Measurements from ENCODE around the gene ADIPOR2. TPM values are rescaled to one million over a fixed set of nuclear protein-coding genes. Genes with fewer than 3 reads are reported as not detected.
A peak's percentile ranks its signal among the peaks of the same experiment; 100 is the strongest.

Gene ADIPOR2
- total RNA-seq, 2 donors from 2014 or later = 19.7 to 23.3 TPM

DNA sequence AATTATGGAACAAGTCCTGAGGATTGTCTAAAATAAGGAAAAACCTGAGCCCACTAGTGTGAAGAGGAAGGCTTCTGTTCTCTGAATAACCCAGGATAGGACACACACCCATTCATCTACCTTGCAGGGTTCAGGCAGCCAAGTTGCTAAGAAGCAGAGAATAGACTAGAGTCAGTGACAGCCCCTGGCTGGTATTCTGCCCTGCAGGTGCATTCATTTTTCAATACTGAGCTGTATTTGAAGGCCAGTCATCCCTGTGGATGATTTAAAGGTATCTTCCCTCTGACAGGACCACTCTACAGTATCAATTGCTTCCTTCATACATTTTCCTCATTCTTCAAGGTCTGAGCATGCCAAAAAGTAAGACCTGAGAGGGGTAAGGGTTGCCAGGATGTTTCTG is 38.9 kb upstream of the ADIPOR2 start:
- H3K9me3 ChIP-seq = no peaks in the 10 kb centered on the region
- no peaks in the 10 kb centered on the region for H3K27me3 ChIP-seq
- no peak for TF ChIP-seq CTCF (IDR thresholded peaks at IDR 0.05)
- H3K27ac ChIP-seq = no peak overlapping the region
- no peak for DNase-seq (ENCODE audit: low spot score)
- no peak overlapping the region for H3K4me3 ChIP-seq
- no peaks in the 10 kb centered on the region for H3K36me3 ChIP-seq
- H3K4me1 ChIP-seq = peaks cover 0 to 23% of the 10 kb centered on the region in 2 donors

- H3K9me3 ChIP-seq = no peaks in the 10 kb centered on the region
- H3K4me3 ChIP-seq = no peak overlapping the region
- peaks cover 0 to 35% of the 10 kb centered on the region in 2 donors for H3K4me1 ChIP-seq
- no peaks in the 10 kb centered on the region for H3K36me3 ChIP-seq
- no peak for TF ChIP-seq CTCF (IDR thresholded peaks at IDR 0.05)
- H3K27ac ChIP-seq = no peak overlapping the region
- no peaks in the 10 kb centered on the region for H3K27me3 ChIP-seq
- DNase-seq (ENCODE audit: low spot score) = no peak
Measured at GRCh38 chr12:1655225-1655788, 35.6 kb upstream of the ADIPOR2 start.

GRCh38 chr12:1656902-1657301 is 34.0 kb upstream of the ADIPOR2 start:
- peaks cover 0 to 28% of the 10 kb centered on the region in 2 donors for H3K4me1 ChIP-seq
- H3K4me3 ChIP-seq = no peak overlapping the region
- H3K9me3 ChIP-seq = no peaks in the 10 kb centered on the region
- TF ChIP-seq CTCF (IDR thresholded peaks at IDR 0.05) = no peak
- DNase-seq (ENCODE audit: low spot score) = no peak
- no peaks in the 10 kb centered on the region for H3K27me3 ChIP-seq
- H3K36me3 ChIP-seq = no peaks in the 10 kb centered on the region
- H3K27ac ChIP-seq = no peak overlapping the region

DNA sequence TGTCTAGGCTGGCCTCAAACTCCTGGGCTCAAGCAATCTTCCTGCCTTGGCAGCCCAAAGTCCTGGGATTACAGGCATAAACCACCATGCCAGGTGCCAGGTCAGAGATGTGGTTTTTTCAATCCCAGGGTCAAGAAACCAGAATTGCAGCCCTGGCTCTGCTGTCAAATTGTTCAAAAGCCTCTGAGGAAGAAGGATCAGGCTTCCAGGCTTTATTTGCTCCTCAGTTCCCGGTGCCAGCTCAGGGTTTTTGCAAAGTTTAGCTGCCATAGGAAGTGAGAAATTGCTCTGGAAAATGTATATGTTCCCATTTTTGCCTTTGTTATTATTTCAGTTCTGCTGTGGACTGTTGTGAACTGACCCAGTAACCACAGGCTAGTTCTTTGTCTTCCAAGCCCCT is 33.2 kb upstream of the ADIPOR2 start:
- H3K36me3 ChIP-seq = no peaks in the 10 kb centered on the region
- peak overlapping the region; percentile 85 to 87 for H3K27ac ChIP-seq
- H3K4me1 ChIP-seq = peaks cover 0 to 30% of the 10 kb centered on the region in 2 donors

DNA sequence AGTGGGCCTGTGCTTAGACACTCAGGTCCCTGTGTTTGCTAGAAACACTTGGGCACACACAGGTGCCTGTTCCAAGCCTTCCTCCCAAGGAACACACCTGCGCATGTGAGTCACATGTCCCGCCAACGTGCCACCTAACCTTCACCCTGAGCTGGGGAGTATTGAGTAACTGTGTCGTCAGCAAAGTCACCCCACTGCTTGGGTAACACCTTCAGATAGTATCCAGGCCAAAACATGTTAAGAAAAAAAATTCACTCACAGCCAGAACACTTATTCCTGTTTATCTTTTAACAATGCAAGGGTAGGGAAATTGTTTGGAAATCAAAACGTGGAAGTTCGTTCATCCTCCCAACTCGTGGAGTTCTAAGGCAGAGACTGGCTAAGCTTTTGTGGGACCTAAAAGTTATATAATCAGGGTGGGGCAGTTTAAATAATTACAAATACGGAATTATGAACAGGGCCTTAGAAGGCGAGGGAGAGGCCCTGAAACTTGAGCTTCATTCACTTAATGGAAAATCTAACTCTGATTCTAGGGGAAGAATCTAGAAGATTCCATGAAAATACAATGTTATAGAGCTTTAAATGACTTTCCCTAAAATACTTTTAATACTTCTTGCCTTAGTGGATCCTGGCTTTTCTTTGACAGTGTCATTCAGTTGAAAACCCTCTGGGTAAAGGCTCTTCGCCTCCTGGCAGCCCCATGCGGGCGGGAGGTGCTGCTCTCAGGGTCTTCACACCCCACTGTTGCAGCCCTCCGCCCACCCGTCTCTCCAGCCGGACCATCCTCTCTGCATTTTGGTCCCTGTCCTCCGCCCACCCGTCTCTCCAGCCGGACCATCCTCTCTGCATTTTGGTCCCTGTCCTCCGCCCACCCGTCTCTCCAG is 30.3 kb upstream of the ADIPOR2 start:
- peaks cover 0 to 34% of the 10 kb centered on the region in 2 donors for H3K4me1 ChIP-seq
- H3K4me3 ChIP-seq = peak overlapping the region in 1 of 2 donors; percentile 23
- peak overlapping the region; percentile 85 to 87 for H3K27ac ChIP-seq

More for the DNA sequence above, 33.2 kb upstream of the ADIPOR2 start:
- no peak for DNase-seq (ENCODE audit: low spot score)
- H3K4me3 ChIP-seq = no peak overlapping the region
- H3K27me3 ChIP-seq = no peaks in the 10 kb centered on the region
- no peaks in the 10 kb centered on the region for H3K9me3 ChIP-seq
- TF ChIP-seq CTCF (IDR thresholded peaks at IDR 0.05) = no peak

More for the DNA sequence above, 30.3 kb upstream of the ADIPOR2 start:
- peak; percentile 84 for DNase-seq (ENCODE audit: low spot score)
- Histone ChIP-seq H3K27me3 (no peaks in the 10 kb centered on the region), H3K9me3 (no peaks in the 10 kb centered on the region), H3K36me3 (no peaks in the 10 kb centered on the region)
- no peak for TF ChIP-seq CTCF (IDR thresholded peaks at IDR 0.05)
